ENCODE measurements around the gene PPP2R3A. TPM values are rescaled to one million over a fixed set of nuclear protein-coding genes. Genes with fewer than 3 reads are reported as not detected.

PPP2R3A gene
- total and polyA plus RNA-seq, 9 of the 15 experiments (the other 6 are each of a cell fraction or from before 2014, with no cell fraction given), result 0.10 to 0.50 (median 0.24) TPM

GRCh38 chr3:135995766-135996165, 30.2 kb downstream of the PPP2R3A start (continued):
- TF ChIP-seq ZNF318 (IDR thresholded peaks at IDR 0.05; ENCODE audit: borderline replicate concordance in 1 of 2, low read depth in 1 of 2), result no peak
- no peak for TF ChIP-seq SMARCA5 (IDR thresholded peaks at IDR 0.05)
- TF ChIP-seq ZKSCAN3 (CRISPR knock-in tag; IDR thresholded peaks at IDR 0.05), result no peak
- no peak for TF ChIP-seq ZFP36 (IDR thresholded peaks at IDR 0.05; ENCODE audit: low read depth, low read length, partially characterized antibody)
- TF ChIP-seq SMAD4 (CRISPR knock-in tag; conservative IDR thresholded peaks at IDR 0.05), result no peak
- TF ChIP-seq EWSR1 (IDR thresholded peaks at IDR 0.05; ENCODE audit: borderline replicate concordance, low read depth, partially characterized antibody), result no peak
- no peak for TF ChIP-seq FOXK1 (CRISPR knock-in tag; IDR thresholded peaks at IDR 0.05; ENCODE audit: borderline replicate concordance)

Data from K562 (cell line).